GM18526 (cell line): ENCODE data around the gene TPPP.

Experiments
- POLR2A ChIP-seq: IDR thresholded peaks from 3 replicates; pipeline ENCODE4 v1.6.1; 2011; ENCODE audit not compliant: insufficient read length; ENCODE audit errors: extremely low read depth

TPPP gene

GRCh38 chr5:664994-665360, 28.2 kb downstream of the TPPP start:
- no peak for TF ChIP-seq POLR2A

GRCh38 chr5:664343-664993, 28.7 kb downstream of the TPPP start:
- TF ChIP-seq POLR2A = no peak

GRCh38 chr5:663436-664342, 29.5 kb downstream of the TPPP start:
- TF ChIP-seq POLR2A = no peak

GRCh38 chr5:662751-663435, 30.3 kb downstream of the TPPP start:
- no peak for TF ChIP-seq POLR2A

GRCh38 chr5:661891-662750, 31.0 kb downstream of the TPPP start:
- TF ChIP-seq POLR2A = no peak

GRCh38 chr5:660491-661030, 32.6 kb downstream of the TPPP start:
- TF ChIP-seq POLR2A = no peak

GRCh38 chr5:659496-660263, 33.5 kb downstream of the TPPP start:
- TF ChIP-seq POLR2A = no peak

- TF ChIP-seq POLR2A = no peak
These were observed 35.0 kb downstream of the TPPP start for GRCh38 chr5:658103-658502.

- no peak for TF ChIP-seq POLR2A
These were observed 35.6 kb downstream of the TPPP start for GRCh38 chr5:657570-657969.

- TF ChIP-seq POLR2A = no peak
These were observed 37.7 kb downstream of the TPPP start for GRCh38 chr5:655406-655805.

GRCh38 chr5:654071-654778, 38.9 kb downstream of the TPPP start:
- TF ChIP-seq POLR2A = no peak

GRCh38 chr5:652773-653350, 40.3 kb downstream of the TPPP start:
- TF ChIP-seq POLR2A = no peak

- TF ChIP-seq POLR2A = no peak
These were observed 41.1 kb downstream of the TPPP start for GRCh38 chr5:652023-652515.

- TF ChIP-seq POLR2A = no peak
These were observed 41.7 kb downstream of the TPPP start for GRCh38 chr5:651296-652022.
